Cardiac muscle cell (in vitro differentiated cells and primary cell): Measurements from ENCODE around the gene SEC24C. TPM values are rescaled to one million over a fixed set of nuclear protein-coding genes. Genes with fewer than 3 reads are reported as not detected.
"Not testable (repeated sequence)": the region's sequence is repeated elsewhere in the genome, so short reads cannot be mapped to it uniquely, and the experiment has no call there.

ENCODE experiments used
- DNase-seq, 2 donors: peaks; one replicate each; pipeline versions ENCODE4 v3.0.0 to v3.0.0-alpha.2; 2010 to 2017; ENCODE audit warnings: low read depth in 1 of 2, low spot score in 1 of 2
- H3K27ac ChIP-seq: fragments of 200-600 bp; sonication (generic); 2 replicates; pipeline ENCODE4 v1.5.1; 2016
- H3K27me3 ChIP-seq: fragments of 200-600 bp; sonication (generic); 2 replicates; pipeline ENCODE4 v1.6.0; 2016; ENCODE audit warnings: control low read depth
- H3K36me3 ChIP-seq: fragments of 200-600 bp; sonication (generic); 2 replicates; pipeline ENCODE4 v1.5.1; 2016; ENCODE audit warnings: control low read depth
- H3K4me1 ChIP-seq: fragments of 200-600 bp; sonication (generic); 2 replicates; pipeline ENCODE4 v1.8.1; 2017; ENCODE audit warnings: low read depth, mild to moderate bottlenecking, mixed run types
- H3K4me3 ChIP-seq: fragments of 200-600 bp; sonication (generic); 2 replicates; pipeline ENCODE4 v1.5.1; 2016; ENCODE audit warnings: mild to moderate bottlenecking
- H3K9me3 ChIP-seq: fragments of 200-600 bp; sonication (generic); 2 replicates; pipeline ENCODE4 v1.5.1; 2017; ENCODE audit warnings: low read depth, mild to moderate bottlenecking, control low read depth
- polyA plus RNA-seq: library from polyadenylated mRNA; unstranded; fragments of >200 nt; fragmentation: Nextera tagmentation; extraction: Ambion mirVana; gene quantifications from 2 replicates; pipeline ENCODE4 v1.2.1, GENCODE V29; 2016
- total RNA-seq: library from RNA; depleted of rRNA; stranded (reverse); fragments of >200 nt; gene quantifications from 2 replicates; pipeline ENCODE4 v1.2.3, GENCODE V29; 2016
- TF ChIP-seq, protein P1 (sequence below): IDR thresholded peaks from 2 replicates; pipeline ENCODE4 v1.5.1; 2012; ENCODE audit warnings: low read depth, mild to moderate bottlenecking, low read length

The SEC24C gene, protein sequence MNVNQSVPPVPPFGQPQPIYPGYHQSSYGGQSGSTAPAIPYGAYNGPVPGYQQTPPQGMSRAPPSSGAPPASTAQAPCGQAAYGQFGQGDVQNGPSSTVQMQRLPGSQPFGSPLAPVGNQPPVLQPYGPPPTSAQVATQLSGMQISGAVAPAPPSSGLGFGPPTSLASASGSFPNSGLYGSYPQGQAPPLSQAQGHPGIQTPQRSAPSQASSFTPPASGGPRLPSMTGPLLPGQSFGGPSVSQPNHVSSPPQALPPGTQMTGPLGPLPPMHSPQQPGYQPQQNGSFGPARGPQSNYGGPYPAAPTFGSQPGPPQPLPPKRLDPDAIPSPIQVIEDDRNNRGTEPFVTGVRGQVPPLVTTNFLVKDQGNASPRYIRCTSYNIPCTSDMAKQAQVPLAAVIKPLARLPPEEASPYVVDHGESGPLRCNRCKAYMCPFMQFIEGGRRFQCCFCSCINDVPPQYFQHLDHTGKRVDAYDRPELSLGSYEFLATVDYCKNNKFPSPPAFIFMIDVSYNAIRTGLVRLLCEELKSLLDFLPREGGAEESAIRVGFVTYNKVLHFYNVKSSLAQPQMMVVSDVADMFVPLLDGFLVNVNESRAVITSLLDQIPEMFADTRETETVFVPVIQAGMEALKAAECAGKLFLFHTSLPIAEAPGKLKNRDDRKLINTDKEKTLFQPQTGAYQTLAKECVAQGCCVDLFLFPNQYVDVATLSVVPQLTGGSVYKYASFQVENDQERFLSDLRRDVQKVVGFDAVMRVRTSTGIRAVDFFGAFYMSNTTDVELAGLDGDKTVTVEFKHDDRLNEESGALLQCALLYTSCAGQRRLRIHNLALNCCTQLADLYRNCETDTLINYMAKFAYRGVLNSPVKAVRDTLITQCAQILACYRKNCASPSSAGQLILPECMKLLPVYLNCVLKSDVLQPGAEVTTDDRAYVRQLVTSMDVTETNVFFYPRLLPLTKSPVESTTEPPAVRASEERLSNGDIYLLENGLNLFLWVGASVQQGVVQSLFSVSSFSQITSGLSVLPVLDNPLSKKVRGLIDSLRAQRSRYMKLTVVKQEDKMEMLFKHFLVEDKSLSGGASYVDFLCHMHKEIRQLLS
- 68.6 and 68.7 TPM in 2 replicates for total RNA-seq
- 56.6 and 65.2 TPM in 2 replicates for polyA plus RNA-seq

DNA sequence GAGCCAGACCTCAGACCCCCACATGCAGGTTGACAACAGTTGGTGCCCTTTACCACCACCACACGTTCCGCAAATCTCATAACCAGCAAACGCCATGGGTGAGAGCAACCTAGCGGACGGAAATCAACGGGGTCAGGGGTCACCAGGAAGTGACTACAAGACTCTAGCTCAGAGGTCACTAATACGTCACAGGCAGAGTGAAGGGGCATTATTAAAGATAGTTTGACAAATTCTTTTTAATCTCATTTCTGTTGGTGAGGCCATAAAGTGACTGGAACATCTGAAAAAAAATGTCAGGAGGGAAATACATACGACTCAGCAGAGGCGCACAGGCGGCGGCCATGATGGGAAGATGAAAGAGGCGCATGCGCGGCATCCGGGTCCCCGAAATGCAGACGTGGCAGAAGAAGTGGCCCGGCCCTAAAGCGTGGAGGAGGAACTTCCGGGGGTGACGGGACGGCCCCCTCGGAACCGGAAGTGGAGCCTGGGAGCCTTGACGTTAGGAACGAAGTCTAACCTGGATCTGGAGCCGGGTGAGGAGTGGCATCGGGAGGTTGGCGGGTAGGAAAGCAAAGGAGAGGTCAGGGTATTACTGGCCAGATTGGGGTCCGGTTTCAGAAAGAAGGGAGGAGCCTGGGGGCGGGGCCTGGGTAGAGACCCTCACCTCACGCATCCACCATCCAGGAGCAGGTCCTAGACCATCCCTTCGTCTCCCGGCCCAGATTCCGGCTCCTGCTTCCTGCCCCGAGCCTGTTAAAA lies at the start of gene SEC24C:
Gene SEC24C, plus strand, starts transcription at position 468 of the 759 bp plus-strand sequence. CDS start 2,461 bp downstream, outside the sequence.
- DNase-seq: peak; percentile 97
- H3K9me3 ChIP-seq: no peaks in the 10 kb centered on the region
- TF ChIP-seq, protein P1, sequence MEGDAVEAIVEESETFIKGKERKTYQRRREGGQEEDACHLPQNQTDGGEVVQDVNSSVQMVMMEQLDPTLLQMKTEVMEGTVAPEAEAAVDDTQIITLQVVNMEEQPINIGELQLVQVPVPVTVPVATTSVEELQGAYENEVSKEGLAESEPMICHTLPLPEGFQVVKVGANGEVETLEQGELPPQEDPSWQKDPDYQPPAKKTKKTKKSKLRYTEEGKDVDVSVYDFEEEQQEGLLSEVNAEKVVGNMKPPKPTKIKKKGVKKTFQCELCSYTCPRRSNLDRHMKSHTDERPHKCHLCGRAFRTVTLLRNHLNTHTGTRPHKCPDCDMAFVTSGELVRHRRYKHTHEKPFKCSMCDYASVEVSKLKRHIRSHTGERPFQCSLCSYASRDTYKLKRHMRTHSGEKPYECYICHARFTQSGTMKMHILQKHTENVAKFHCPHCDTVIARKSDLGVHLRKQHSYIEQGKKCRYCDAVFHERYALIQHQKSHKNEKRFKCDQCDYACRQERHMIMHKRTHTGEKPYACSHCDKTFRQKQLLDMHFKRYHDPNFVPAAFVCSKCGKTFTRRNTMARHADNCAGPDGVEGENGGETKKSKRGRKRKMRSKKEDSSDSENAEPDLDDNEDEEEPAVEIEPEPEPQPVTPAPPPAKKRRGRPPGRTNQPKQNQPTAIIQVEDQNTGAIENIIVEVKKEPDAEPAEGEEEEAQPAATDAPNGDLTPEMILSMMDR: no peak
- peaks cover 4% of the 10 kb centered on the region for H3K4me1 ChIP-seq
- peak within 1 kb of the TSS; percentile 88 for H3K4me3 ChIP-seq
- no peaks in the 10 kb centered on the region for H3K27me3 ChIP-seq
- H3K27ac ChIP-seq: peak within 1 kb of the TSS; percentile 96
- H3K36me3 ChIP-seq: peaks cover 9% of the 10 kb centered on the region

DNA sequence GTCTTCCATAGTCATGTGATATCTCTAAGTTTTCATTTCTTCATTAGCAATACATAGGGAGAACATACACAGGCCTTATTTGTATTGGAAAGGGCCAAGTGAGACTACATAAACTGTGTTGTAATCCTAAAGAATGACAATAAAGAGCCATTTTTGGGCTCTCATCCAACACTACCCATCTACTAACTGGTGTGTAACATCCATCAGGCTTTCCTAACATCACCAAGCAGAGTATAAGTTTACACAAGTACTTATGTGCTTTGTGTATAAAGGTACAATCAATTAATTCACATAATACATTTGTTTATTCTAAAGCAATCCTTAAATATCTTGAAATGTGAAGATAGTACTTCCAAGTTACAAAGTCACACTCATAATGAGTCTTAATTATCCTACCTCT lies 48.9 kb upstream of the SEC24C start:
- DNase-seq: peak in 1 of 2 donors; percentile 2
- H3K4me3 ChIP-seq: not testable (repeated sequence)

DNA sequence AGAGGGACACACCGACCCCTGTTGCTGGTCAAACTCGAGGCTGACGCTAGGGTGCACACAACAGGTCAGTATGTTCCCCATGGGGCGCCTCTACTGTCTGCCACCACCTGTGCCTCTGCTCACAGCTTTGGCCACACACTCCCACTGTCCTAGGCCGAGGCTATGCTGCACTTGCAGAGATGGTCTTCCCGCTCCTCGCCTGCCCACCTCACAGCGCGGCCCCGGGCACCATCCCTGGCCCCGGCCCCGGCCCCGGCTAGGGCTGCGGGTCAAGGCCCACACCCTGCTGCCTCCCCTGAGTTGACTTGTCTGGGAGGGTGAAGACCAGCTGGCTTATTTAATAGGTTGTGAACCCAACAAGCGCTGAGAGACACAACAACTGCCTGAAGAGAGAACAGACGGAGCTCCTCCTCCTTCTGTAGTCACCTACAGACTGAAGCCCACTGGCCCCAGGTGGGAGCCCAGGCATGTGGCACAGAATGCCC lies 46.5 kb upstream of the SEC24C start, which contains the start of gene AGAP5:
Gene AGAP5, minus strand, starts transcription at position 435 of the 485 bp plus-strand sequence. Its CDS starts 354 bp downstream, at position 81.
- not testable (repeated sequence) for DNase-seq, H3K4me3 ChIP-seq, H3K36me3 ChIP-seq, H3K27ac ChIP-seq, H3K27me3 ChIP-seq, H3K4me1 ChIP-seq, H3K9me3 ChIP-seq

More for the DNA sequence above, 48.9 kb upstream of the SEC24C start:
- not testable (repeated sequence) for H3K27ac ChIP-seq, H3K27me3 ChIP-seq, H3K36me3 ChIP-seq, H3K9me3 ChIP-seq, H3K4me1 ChIP-seq

DNA sequence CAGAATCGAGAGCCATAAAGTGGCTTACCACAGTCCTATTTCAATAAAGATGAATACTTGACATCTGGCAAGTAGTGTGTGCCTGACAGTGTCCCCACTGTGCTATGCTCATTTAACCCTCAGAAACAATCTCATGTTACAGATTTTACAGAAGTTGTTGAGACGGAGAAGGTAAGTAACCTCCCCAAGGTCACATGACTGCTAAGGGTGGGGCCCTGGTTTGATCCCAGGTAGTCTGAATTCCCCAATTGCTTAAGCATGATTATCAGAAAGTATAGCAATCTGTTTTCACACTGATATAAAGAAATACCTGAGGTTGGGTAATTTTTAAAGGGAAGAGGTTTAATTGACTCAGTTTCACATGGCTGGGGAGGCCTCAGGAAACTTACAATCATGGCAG lies 45.4 kb upstream of the SEC24C start:
- not testable (repeated sequence) for H3K27me3 ChIP-seq, H3K4me1 ChIP-seq, H3K36me3 ChIP-seq, H3K27ac ChIP-seq, H3K9me3 ChIP-seq, DNase-seq, H3K4me3 ChIP-seq

DNA sequence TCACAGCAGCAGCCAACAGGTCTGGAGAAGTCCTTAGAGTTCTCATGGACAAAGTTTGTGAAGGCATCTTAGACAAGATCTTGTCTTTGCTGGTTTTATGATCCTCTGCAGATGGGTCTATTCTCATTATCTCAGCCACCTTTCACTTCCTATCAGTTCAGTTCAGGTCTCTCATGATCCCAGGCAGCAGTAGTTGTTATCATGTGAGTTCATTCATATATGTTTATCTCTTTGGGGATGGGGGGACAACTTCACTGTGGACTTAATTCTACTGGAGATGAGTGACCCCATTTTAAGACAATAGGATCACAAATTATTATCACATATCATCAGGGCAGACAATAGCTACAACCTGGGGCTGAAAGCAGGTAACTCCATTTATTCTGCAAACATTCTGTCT lies 40.2 kb upstream of the SEC24C start:
- H3K4me3 ChIP-seq, H3K27me3 ChIP-seq, H3K27ac ChIP-seq, H3K9me3 ChIP-seq, H3K4me1 ChIP-seq, H3K36me3 ChIP-seq, DNase-seq: not testable (repeated sequence)

DNA sequence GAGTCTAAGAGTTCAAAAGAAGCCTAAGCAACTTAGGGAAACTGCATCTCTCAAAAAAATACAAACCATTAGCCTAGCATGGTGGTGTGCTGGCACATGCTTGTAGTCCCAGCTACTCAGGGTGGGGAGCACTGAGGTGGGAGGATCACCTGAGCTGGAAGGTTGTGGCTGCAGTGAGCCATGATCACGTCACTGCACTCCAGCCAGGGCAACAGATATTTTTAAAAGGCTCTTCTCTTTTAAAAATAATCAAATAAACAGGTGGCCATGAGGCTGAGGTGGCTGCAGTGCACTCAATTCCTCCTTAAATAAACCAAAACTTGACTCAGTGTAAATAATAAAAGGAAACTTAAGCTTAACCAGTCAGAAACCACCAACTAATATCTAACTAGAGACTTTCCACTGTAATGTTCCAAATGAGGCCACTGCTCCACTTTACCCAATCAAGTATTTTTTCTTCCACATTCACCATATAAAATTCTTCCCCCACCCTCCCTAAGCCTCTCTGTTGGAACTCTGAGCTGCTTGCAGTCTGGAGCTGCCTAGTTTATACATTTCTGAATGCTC lies 38.6 kb upstream of the SEC24C start:
- H3K4me1 ChIP-seq, DNase-seq, H3K36me3 ChIP-seq, H3K27ac ChIP-seq, H3K9me3 ChIP-seq, H3K27me3 ChIP-seq, H3K4me3 ChIP-seq: not testable (repeated sequence)

DNA sequence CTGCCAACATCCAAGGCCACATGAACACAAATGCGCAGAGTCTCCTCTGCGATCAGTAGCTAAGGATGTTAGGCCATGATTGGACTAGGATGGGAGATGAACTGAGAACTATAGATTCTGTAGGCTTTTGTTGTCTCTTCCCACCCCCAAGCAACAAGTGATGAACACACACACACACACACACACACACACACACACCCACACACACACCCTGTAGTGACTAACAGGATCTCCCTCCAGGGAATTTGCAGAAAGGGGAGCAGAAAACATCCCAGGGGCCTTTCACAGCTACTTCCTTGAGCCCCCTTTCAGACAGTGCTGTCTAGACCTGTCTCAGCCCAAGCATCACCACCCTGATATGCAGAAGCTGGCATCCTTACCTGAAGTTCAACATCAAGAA lies 37.7 kb upstream of the SEC24C start:
- not testable (repeated sequence) for H3K36me3 ChIP-seq, H3K27me3 ChIP-seq, H3K9me3 ChIP-seq, DNase-seq, H3K4me1 ChIP-seq, H3K27ac ChIP-seq, H3K4me3 ChIP-seq

DNA sequence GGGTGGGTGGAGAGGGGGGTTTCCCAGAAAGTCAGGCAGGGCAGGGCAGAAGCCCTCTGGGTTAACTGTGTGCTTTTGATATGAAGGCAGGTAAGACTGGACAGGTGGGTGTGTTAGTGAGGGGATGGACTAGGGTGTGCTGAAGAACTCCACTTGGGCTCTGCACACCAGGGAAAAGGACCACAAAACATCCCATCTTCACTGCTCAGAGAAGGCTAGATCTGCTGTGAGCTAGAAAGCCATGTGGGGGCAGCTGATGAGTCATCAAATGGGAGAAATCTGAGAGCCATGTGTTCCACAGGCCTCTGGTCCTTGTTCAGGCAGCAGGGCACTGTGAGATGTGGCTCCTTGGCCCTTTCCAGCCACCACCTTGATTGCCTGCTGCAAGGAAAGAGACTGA lies 36.5 kb upstream of the SEC24C start:
- H3K9me3 ChIP-seq, H3K4me1 ChIP-seq, H3K4me3 ChIP-seq, H3K27me3 ChIP-seq, DNase-seq, H3K36me3 ChIP-seq, H3K27ac ChIP-seq: not testable (repeated sequence)

DNA sequence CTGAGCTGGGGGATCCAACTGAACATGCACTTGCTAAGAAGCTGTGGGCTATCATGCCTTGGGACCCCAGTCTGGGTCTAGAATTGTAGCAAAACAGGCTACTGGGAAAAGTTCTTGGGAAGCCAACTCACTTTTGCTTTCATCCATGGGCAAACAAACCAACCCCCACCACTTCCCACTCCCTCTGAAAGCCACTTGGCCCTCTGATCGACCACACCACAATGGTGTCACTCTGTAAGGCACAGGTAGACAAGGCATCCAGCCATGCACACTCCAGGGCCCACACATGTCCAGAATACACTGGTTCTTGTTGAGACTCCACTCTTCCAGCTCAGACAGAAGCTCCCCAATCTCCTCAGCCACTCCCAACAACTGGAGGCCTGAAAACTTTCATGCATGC lies 36.0 kb upstream of the SEC24C start:
- DNase-seq, H3K4me3 ChIP-seq, H3K36me3 ChIP-seq, H3K9me3 ChIP-seq, H3K27ac ChIP-seq, H3K27me3 ChIP-seq, H3K4me1 ChIP-seq: not testable (repeated sequence)

DNA sequence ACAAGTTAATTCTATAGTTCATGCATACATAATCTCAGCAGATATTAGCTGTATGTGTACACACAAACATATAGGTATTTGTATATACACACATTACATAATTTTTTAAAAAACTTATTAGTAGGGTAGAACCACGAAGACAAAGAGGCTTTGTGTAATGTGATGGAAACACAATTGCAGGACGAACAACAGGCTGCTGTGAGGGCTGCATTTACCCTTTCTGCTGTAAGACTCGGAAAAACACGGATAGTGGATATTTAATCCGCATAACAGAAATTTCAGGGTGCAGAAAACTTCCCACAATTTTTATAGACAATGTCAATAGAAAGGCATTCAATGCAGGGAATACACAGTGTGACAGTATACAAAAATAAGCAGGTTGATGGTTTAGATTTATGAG lies 32.5 kb upstream of the SEC24C start:
- H3K9me3 ChIP-seq, H3K36me3 ChIP-seq, DNase-seq, H3K4me3 ChIP-seq, H3K27me3 ChIP-seq, H3K27ac ChIP-seq: not testable (repeated sequence)
- peaks cover 14% of the 10 kb centered on the region for H3K4me1 ChIP-seq

DNA sequence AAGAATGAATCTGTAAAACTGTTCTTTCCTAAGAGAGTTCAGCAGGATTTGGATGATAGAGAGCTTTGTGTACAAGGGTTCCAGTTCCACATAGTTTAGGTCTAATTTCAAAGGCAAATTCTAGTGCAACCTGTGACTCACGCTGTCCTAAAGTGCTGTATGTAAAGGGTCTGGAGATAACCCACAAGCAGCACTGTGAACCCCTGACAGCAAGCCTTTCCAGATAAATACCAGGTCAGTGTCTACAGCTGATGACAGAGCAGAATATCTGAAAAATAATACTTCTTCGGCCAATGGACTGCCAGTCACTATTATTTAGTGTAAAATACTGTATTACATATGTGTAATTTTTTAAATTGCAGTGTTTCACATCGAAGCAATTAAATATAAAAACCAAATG lies 30.3 kb upstream of the SEC24C start:
- DNase-seq: peak; percentile 27 to 58
- Histone ChIP-seq H3K4me1 (peaks cover 14% of the 10 kb centered on the region), H3K27ac (peak overlapping the region; percentile 90), H3K36me3 (peaks cover 22% of the 10 kb centered on the region)
- not testable (repeated sequence) for H3K9me3 ChIP-seq, H3K4me3 ChIP-seq, H3K27me3 ChIP-seq
